Fibroblast of lung (primary cell): ENCODE data around the gene KIRREL3. TPM values are rescaled to one million over a fixed set of nuclear protein-coding genes. Genes with fewer than 3 reads are reported as not detected.

Experiments used
- DNase-seq, 2 donors: peaks; one replicate each; pipeline versions ENCODE4 v3.0.0 to v3.0.0-alpha.2; 2010; ENCODE audit warnings: low read depth in 2 of 2
- H2AFZ ChIP-seq: 2 replicates; pipeline ENCODE4 v1.5.1; 2012; ENCODE audit warnings: low read length, control low read depth, inconsistent platforms
- H3K27ac ChIP-seq: 2 replicates; pipeline ENCODE4 v1.5.1; 2011; ENCODE audit warnings: low read length, control low read depth; ENCODE audit not compliant: insufficient read depth
- H3K27me3 ChIP-seq: 2 replicates; pipeline ENCODE4 v1.5.1; 2011; ENCODE audit warnings: mild to moderate bottlenecking, low read length; ENCODE audit not compliant: control insufficient read depth, insufficient read depth
- H3K36me3 ChIP-seq: 2 replicates; pipeline ENCODE4 v1.5.1; 2011; ENCODE audit warnings: low read length; ENCODE audit not compliant: control insufficient read depth, insufficient read depth
- H3K4me1 ChIP-seq: 2 replicates; pipeline ENCODE4 v1.5.1; 2011; ENCODE audit warnings: low read length; ENCODE audit not compliant: control insufficient read depth, insufficient read depth; ENCODE audit errors: extremely low read depth
- H3K4me2 ChIP-seq: 2 replicates; pipeline ENCODE4 v1.5.1; 2011; ENCODE audit warnings: low read length, control low read depth; ENCODE audit not compliant: insufficient read depth; ENCODE audit errors: extremely low read depth
- H3K4me3 ChIP-seq, 4 experiments: fragments of 200-600 bp in 1 of 4; sonication (generic) in 1 of 4; replicated peaks in 1 of 4; 2 replicates each; pipeline ENCODE4 v1.5.1; 2011 to 2016; ENCODE audit warnings: low read length in 4 of 4, low read depth in 3 of 4, mild to moderate bottlenecking in 3 of 4, control low read depth in 2 of 4, inconsistent platforms in 1 of 4, mixed read lengths in 1 of 4; ENCODE audit not compliant: insufficient read depth in 1 of 4; ENCODE audit errors: control extremely low read depth in 1 of 4
- H3K79me2 ChIP-seq: 2 replicates; pipeline ENCODE4 v1.5.1; 2012; ENCODE audit warnings: mild to moderate bottlenecking, low read length, inconsistent platforms; ENCODE audit not compliant: control insufficient read depth, insufficient read depth
- H3K9ac ChIP-seq: 2 replicates; pipeline ENCODE4 v1.5.1; 2011; ENCODE audit warnings: mild to moderate bottlenecking, low read length, control low read depth; ENCODE audit not compliant: insufficient read depth
- H3K9me3 ChIP-seq: 2 replicates; pipeline ENCODE4 v1.5.1; 2012; ENCODE audit warnings: low read depth, low read length; ENCODE audit not compliant: control insufficient read depth, insufficient read depth
- H4K20me1 ChIP-seq: 2 replicates; pipeline ENCODE4 v1.5.1; 2011; ENCODE audit warnings: low read length; ENCODE audit not compliant: control insufficient read depth, insufficient read depth; ENCODE audit errors: extremely low read depth
- EZH2 ChIP-seq: IDR thresholded peaks from 2 replicates; pipeline ENCODE4 v1.5.1; 2012; ENCODE audit warnings: low read length, control low read depth, mild to moderate bottlenecking; ENCODE audit errors: missing control alignments
- polyA plus RNA-seq, 2 donors: library from polyadenylated mRNA; depleted of rRNA in 1 of 2; stranded (reverse) in 1 of 2; unstranded in 1 of 2; fragments of >200 nt; gene quantifications; 2 replicates each; pipeline ENCODE4 v1.2.1, GENCODE V29; 2011 to 2012; ENCODE audit warnings: missing spikeins in 1 of 2
- total RNA-seq: library from RNA; depleted of rRNA; stranded (reverse); fragments of >200 nt; gene quantifications from 2 replicates; pipeline ENCODE4 v1.2.1, GENCODE V29; 2014
- TF ChIP-seq, protein P1 (sequence below), 2 donors: IDR thresholded peaks in 1 of 2; conservative IDR thresholded peaks in 1 of 2; 1 replicate in 1 of 2; 2 replicates in 1 of 2; pipeline ENCODE4 v1.5.1; 2011 to 2012; ENCODE audit warnings: low read length in 2 of 2, control low read depth in 1 of 2, inconsistent platforms in 1 of 2, low read depth in 1 of 2, mild to moderate bottlenecking in 1 of 2

The KIRREL3 gene
- total and polyA plus RNA-seq, 2 donors (not counting 1 experiment from before 2014, with no cell fraction given): 2.8 to 6.1 TPM

DNA sequence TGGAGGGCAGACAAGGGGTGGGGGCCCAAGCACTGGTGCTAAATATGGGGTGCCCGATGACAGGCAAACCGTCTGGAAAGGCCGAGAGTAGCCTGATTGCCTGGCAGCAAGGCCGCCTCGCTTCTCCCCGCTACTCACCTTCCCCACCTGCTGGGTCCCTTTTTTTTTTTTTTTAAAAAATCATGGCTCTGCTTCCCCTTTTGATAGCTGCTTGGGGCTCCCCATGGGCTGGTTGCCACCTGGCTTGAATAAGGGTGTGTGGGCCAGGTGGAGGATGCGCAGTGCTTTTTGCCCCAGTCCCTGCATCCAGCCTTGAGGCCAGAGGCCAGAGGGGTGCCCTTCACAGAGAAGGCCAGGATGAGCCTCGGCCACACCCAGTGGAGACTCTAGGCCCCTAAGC is 533.1 kb downstream of the KIRREL3 start:
- peaks cover 5% of the 10 kb centered on the region for H3K27me3 ChIP-seq
- H2AFZ ChIP-seq: no peak overlapping the region
- H3K27ac ChIP-seq: no peak overlapping the region
- H3K9me3 ChIP-seq: no peaks in the 10 kb centered on the region
- TF ChIP-seq, protein P1, sequence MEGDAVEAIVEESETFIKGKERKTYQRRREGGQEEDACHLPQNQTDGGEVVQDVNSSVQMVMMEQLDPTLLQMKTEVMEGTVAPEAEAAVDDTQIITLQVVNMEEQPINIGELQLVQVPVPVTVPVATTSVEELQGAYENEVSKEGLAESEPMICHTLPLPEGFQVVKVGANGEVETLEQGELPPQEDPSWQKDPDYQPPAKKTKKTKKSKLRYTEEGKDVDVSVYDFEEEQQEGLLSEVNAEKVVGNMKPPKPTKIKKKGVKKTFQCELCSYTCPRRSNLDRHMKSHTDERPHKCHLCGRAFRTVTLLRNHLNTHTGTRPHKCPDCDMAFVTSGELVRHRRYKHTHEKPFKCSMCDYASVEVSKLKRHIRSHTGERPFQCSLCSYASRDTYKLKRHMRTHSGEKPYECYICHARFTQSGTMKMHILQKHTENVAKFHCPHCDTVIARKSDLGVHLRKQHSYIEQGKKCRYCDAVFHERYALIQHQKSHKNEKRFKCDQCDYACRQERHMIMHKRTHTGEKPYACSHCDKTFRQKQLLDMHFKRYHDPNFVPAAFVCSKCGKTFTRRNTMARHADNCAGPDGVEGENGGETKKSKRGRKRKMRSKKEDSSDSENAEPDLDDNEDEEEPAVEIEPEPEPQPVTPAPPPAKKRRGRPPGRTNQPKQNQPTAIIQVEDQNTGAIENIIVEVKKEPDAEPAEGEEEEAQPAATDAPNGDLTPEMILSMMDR (conservative IDR thresholded peaks at IDR 0.05 in 1 of 2, IDR thresholded peaks at IDR 0.05 in 1 of 2; ENCODE audit: low read depth in 1 of 2, low read length in 2 of 2): no peak
- TF ChIP-seq EZH2: no peak
- H4K20me1 ChIP-seq: no peaks in the 10 kb centered on the region
- DNase-seq: no peak
- no peak overlapping the region for H3K9ac ChIP-seq
- no peak overlapping the region for H3K4me3 ChIP-seq
- no peaks in the 10 kb centered on the region for H3K4me1 ChIP-seq
- no peak overlapping the region for H3K4me2 ChIP-seq
- H3K79me2 ChIP-seq: no peaks in the 10 kb centered on the region
- no peaks in the 10 kb centered on the region for H3K36me3 ChIP-seq

DNA sequence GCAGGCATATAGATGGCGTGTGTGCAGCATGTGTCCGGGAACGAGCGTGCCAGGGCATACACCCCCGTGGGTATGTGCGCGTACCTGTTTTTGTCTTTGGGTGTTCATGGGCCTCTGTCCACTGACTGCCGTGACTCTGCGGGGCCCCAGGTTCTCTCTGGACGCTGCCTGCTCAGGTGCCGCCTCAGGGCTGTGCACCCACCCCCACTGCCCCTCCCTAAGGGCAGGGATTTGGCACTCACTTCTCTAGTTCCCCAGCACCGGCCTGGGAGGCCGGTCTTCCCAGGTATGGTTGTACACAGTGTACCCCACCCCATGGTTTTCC is 533.6 kb downstream of the KIRREL3 start:
- Histone ChIP-seq H3K27me3 (peaks cover 5% of the 10 kb centered on the region), H3K4me2 (no peak overlapping the region), H3K4me1 (no peaks in the 10 kb centered on the region), H3K79me2 (no peaks in the 10 kb centered on the region), H4K20me1 (no peaks in the 10 kb centered on the region), H3K9me3 (no peaks in the 10 kb centered on the region), H3K9ac (no peak overlapping the region), H3K36me3 (no peaks in the 10 kb centered on the region), H3K4me3 (no peak overlapping the region), H3K27ac (no peak overlapping the region), H2AFZ (no peak overlapping the region)
- DNase-seq: no peak
- TF ChIP-seq, protein P1 (conservative IDR thresholded peaks at IDR 0.05 in 1 of 2, IDR thresholded peaks at IDR 0.05 in 1 of 2; ENCODE audit: low read depth in 1 of 2, low read length in 2 of 2): no peak
- no peak for TF ChIP-seq EZH2

DNA sequence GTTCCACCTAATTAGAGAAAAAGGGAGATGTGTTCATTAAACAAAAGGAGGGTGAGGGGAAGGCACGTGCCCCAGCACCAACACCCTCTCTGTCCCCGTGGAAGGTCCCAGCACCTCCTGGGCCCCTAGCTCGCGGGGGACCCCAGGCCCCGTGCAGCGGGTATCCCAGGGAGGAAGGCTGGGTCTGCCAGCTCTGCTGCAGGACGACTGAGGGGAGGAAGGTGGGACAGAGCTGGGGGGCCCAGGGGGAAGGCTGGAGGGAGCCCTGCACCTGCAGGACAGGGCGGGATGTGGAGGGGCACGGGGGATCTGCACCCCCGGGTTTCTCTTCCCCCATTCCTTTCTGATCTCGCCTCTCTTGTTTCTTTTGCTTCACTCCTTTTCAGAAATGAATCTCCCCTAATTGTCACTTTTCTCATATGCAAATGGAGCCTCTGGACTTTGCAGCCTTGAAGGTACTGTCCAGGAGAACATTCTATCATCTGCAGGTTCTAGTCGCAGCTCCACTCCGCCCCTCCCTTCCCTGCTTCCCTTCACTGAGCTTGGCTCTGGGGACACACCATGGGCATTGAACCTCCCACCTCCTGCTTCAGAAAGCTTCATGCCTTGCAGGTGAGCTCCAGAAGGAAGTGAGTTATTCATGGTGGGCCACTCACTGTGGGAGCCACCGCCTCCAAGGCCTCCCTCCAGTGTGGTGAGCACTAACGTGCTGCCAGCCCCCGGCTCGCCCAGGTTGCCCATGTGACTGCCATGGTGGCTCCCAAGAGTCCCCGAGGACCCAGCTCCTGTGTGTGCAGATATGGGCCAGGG is 534.1 kb downstream of the KIRREL3 start:
- no peaks in the 10 kb centered on the region for H3K79me2 ChIP-seq
- no peak for TF ChIP-seq EZH2
- TF ChIP-seq, protein P1 (conservative IDR thresholded peaks at IDR 0.05 in 1 of 2, IDR thresholded peaks at IDR 0.05 in 1 of 2; ENCODE audit: low read depth in 1 of 2, low read length in 2 of 2): no peak
- H3K36me3 ChIP-seq: no peaks in the 10 kb centered on the region
- H3K4me3 ChIP-seq: no peak overlapping the region
- no peak overlapping the region for H3K27ac ChIP-seq
- H3K9ac ChIP-seq: no peak overlapping the region
- H3K4me1 ChIP-seq: no peaks in the 10 kb centered on the region
- H3K27me3 ChIP-seq: peaks cover 5% of the 10 kb centered on the region
- no peak overlapping the region for H3K4me2 ChIP-seq
- H4K20me1 ChIP-seq: no peaks in the 10 kb centered on the region
- H2AFZ ChIP-seq: no peak overlapping the region
- no peak for DNase-seq
- no peaks in the 10 kb centered on the region for H3K9me3 ChIP-seq
